ENCODE data around the gene NR5A1. TPM values are rescaled to one million over a fixed set of nuclear protein-coding genes. Genes with fewer than 3 reads are reported as not detected.

Gene NR5A1
- total RNA-seq, 1 donor from 2014 or later = not detected

DNA sequence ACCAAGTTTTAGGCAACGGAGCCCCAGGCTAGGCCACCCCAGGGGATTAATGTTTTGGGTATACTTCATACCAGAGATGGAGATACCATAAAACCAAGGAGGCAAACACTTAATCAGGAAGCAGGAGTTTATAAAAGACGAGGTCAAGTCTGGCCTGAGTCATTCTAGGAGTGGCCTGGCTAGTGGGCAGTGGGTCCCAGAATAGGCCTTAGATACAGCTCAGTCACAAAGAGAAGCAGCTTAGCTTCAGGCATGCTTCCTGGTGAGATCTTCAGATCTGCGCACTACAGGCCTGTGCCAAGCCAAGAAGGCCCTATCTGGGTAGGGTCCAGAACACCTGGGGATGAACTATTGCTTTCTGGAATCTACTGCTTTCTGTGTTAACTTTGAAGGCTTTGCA lies 20.6 kb upstream of the NR5A1 start:
- H3K27me3 Mint-ChIP-seq = peaks cover 5% of the 10 kb centered on the region

GRCh38 chr9:124526174-124526573 lies 19.0 kb upstream of the NR5A1 start:
- intact Hi-C loops (cut with micrococcal nuclease) = no loop called here
- H3K27me3 Mint-ChIP-seq = peaks cover 3% of the 10 kb centered on the region

More for the DNA sequence above, 20.6 kb upstream of the NR5A1 start:
- Mint-ChIP-seq H3K4me1 (no peaks in the 10 kb centered on the region), H3K9me3 (no peaks in the 10 kb centered on the region), H3K27ac (no peak overlapping the region), H3K4me3 (no peak overlapping the region), H3K36me3 (ENCODE audit: low read depth) (no peaks in the 10 kb centered on the region)
- intact Hi-C loops (cut with micrococcal nuclease) = no loop called here
- no peak for DNase-seq

DNA sequence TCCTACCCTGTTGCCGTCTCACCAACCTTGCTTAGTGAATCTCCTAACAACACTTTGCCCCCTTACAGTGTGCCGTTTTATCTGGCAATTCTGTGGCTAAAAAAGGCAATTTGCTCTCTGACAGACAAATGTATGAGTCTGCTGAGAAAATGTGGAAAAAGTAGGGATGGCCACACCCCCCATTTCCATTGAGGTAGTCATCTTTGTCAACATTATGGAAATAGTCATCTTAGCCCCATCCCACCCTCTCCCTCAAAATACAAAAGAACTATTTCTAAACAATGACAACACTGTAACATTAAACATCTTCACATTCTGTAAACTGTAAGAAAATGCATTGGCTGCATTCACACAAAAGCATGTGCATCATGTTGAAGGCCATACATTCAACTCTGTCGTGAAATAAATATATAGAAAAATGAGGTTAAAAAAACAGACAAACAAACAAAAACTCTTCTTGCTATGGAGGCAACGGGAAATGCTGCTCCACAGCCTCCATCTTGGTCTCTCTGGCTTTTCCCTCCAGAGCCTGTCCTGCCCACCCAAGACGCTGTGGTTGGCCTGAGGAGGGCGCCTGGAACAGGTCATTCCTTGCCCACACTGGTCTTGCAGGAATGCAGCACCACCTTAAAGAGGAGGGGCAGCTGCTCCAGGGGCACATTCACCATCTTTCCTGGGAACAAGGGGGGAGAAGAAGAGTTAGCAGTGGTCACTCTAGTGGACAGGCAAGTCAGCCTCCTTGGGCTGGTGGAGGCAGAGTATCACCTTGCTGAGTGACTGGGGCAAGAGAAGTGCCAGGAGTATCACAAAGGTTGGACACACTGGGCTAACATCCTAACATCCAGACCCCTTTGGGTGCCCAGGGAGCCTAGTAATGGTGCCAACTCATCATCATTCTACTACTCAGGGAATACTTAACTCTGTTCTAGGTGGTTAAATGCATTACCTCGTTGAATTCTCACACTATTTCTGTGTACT lies 15.2 kb upstream of the NR5A1 start:
- Mint-ChIP-seq H3K27ac (no peak overlapping the region), H3K27me3 (peaks cover 6% of the 10 kb centered on the region), H3K4me3 (no peak overlapping the region), H3K36me3 (ENCODE audit: low read depth) (no peaks in the 10 kb centered on the region), H3K4me1 (no peaks in the 10 kb centered on the region), H3K9me3 (no peaks in the 10 kb centered on the region)
- DNase-seq = no peak
- intact Hi-C loops (cut with micrococcal nuclease) = no loop called here

More at GRCh38 chr9:124526174-124526573, 19.0 kb upstream of the NR5A1 start:
- no peaks in the 10 kb centered on the region for H3K4me1 Mint-ChIP-seq
- no peak overlapping the region for H3K4me3 Mint-ChIP-seq
- no peaks in the 10 kb centered on the region for H3K36me3 Mint-ChIP-seq (ENCODE audit: low read depth)
- no peak overlapping the region for H3K27ac Mint-ChIP-seq
- no peaks in the 10 kb centered on the region for H3K9me3 Mint-ChIP-seq
- DNase-seq = no peak

DNA sequence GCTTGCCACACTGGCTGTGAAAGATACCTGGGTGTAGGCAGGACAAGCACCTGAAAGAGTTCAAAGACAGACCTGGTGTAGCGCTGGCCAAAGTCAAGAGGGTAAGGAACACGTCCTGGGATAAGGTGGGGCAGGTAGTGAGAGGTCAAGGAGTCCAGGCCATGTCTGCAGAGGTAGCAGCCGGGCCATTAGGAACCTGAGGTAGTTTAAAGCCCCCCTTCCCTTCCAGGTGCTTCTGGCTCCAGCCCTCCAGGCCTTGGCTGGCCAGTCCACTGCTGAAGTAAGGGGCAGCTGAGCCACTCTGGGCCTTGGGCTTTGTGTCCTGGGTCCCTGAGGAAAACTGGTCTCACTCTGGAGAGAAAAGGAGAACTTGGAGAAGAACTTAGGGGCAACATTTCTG lies 13.9 kb upstream of the NR5A1 start:
- no peak for DNase-seq
- Mint-ChIP-seq H3K4me3 (no peak overlapping the region), H3K36me3 (ENCODE audit: low read depth) (no peaks in the 10 kb centered on the region), H3K9me3 (no peaks in the 10 kb centered on the region), H3K4me1 (no peaks in the 10 kb centered on the region), H3K27me3 (peaks cover 8% of the 10 kb centered on the region), H3K27ac (no peak overlapping the region)
- intact Hi-C loops (cut with micrococcal nuclease) = no loop called here

- H3K27ac Mint-ChIP-seq = no peak overlapping the region
- no peak for DNase-seq
- no peaks in the 10 kb centered on the region for H3K4me1 Mint-ChIP-seq
- no peaks in the 10 kb centered on the region for H3K9me3 Mint-ChIP-seq
- H3K4me3 Mint-ChIP-seq = no peak overlapping the region
- H3K27me3 Mint-ChIP-seq = peaks cover 8% of the 10 kb centered on the region
- no peaks in the 10 kb centered on the region for H3K36me3 Mint-ChIP-seq (ENCODE audit: low read depth)
- intact Hi-C loops (cut with micrococcal nuclease) = no loop called here
Observed at GRCh38 chr9:124520206-124520596, 13.0 kb upstream of the NR5A1 start.

DNA sequence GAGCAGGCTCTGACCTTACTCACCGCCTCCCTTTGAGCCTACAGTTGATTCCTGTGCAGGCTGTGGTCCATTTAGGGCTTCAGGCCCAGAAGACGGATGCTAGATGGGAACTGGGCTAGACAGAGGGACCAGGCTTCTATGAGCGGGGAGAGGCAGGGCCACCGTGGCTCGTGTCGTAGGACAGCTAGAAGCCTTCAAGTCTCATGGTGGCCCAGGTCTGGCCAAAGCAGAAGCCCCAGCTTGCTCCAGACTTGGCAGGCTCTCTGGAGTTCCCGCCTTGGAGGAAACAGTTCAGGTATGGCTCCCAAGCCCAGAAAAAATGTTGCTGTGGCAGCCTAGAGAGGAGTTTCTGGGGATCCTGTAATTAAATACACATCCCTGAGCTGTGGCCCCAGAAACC lies 10.9 kb upstream of the NR5A1 start:
- no peak for DNase-seq
- Mint-ChIP-seq H3K36me3 (ENCODE audit: low read depth) (no peaks in the 10 kb centered on the region), H3K9me3 (no peaks in the 10 kb centered on the region), H3K4me1 (peaks cover 2% of the 10 kb centered on the region), H3K27ac (no peak overlapping the region), H3K27me3 (peaks cover 5% of the 10 kb centered on the region), H3K4me3 (no peak overlapping the region)
- intact Hi-C loops (cut with micrococcal nuclease) = no loop called here

DNA sequence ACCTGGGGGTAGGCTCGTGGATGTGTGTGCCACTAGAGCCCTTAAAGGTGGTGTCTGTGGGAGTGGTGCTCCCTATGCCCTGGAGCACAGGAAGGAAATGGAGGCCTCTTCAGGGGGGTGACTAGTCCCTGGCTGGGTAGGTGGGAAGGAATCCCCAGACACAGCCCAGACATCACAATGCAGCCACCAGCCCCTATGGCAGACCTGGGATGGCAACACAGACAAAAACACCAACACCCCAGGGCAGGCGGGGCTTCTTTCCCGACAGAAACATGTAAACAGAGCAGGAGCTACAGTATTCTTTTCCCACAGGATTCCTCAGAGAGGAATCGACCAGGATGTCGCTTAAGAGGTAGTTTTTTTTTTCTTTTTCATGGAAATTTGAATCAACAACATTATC lies 10.4 kb upstream of the NR5A1 start:
- Mint-ChIP-seq H3K36me3 (ENCODE audit: low read depth) (no peaks in the 10 kb centered on the region), H3K9me3 (no peaks in the 10 kb centered on the region), H3K27ac (no peak overlapping the region), H3K4me3 (no peak overlapping the region), H3K27me3 (peaks cover 5% of the 10 kb centered on the region), H3K4me1 (peaks cover 2% of the 10 kb centered on the region)
- DNase-seq = no peak
- intact Hi-C loops (cut with micrococcal nuclease) = no loop called here

GRCh38 chr9:124514874-124515273 lies 7.7 kb upstream of the NR5A1 start:
- intact Hi-C loops (cut with micrococcal nuclease) = no loop called here
- Mint-ChIP-seq H3K9me3 (no peaks in the 10 kb centered on the region), H3K27me3 (peaks cover 3% of the 10 kb centered on the region), H3K36me3 (ENCODE audit: low read depth) (no peaks in the 10 kb centered on the region), H3K4me1 (peaks cover 2% of the 10 kb centered on the region), H3K4me3 (no peak overlapping the region), H3K27ac (no peak overlapping the region)
- no peak for DNase-seq

GRCh38 chr9:124514125-124514524 lies 6.9 kb upstream of the NR5A1 start:
- intact Hi-C loops (cut with micrococcal nuclease) = no loop called here
- Mint-ChIP-seq H3K36me3 (ENCODE audit: low read depth) (no peaks in the 10 kb centered on the region), H3K27me3 (peaks cover 3% of the 10 kb centered on the region), H3K27ac (no peak overlapping the region), H3K4me1 (peaks cover 2% of the 10 kb centered on the region), H3K9me3 (no peaks in the 10 kb centered on the region), H3K4me3 (no peak overlapping the region)
- no peak for DNase-seq

DNA sequence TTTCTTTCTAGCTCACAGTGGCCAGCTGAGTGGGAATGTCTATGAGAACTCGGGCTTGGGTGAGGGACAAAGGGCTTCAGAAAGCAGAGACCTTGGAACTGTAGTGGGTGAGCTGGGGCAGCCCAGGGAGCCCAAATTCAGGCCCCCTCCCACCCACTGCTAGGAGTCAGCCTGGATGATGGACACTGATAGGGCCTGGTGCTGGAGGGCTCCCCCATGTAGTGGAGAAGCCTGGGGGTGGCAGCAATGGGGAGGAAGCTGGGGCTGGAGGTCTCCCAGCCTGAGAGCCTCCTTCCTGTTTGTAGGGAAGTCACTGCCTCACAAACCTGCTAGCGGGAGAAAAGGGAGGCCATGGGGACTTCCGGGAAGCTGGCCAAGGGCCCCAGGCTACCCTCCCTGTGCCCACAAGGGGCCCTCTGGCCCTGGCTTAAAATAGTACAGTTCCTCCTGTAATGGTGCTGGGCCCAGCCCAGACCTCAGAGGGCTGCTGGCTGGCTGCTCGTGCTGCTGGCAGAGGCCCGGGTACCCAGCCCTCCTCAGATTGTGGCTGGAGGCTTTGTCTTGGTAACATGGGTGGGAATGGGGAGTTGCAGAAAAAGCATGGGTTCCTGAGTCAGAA lies 6.3 kb upstream of the NR5A1 start:
- intact Hi-C loops (cut with micrococcal nuclease) = no loop called here
- Mint-ChIP-seq H3K4me3 (no peak overlapping the region), H3K36me3 (ENCODE audit: low read depth) (no peaks in the 10 kb centered on the region), H3K27me3 (peaks cover 3% of the 10 kb centered on the region), H3K27ac (no peak overlapping the region), H3K9me3 (no peaks in the 10 kb centered on the region), H3K4me1 (peaks cover 2% of the 10 kb centered on the region)
- no peak for DNase-seq

GRCh38 chr9:124512806-124513204 lies 5.6 kb upstream of the NR5A1 start:
- peaks cover 3% of the 10 kb centered on the region for H3K27me3 Mint-ChIP-seq
- H3K9me3 Mint-ChIP-seq = no peaks in the 10 kb centered on the region
- no peak for DNase-seq
- H3K36me3 Mint-ChIP-seq (ENCODE audit: low read depth) = no peaks in the 10 kb centered on the region
- intact Hi-C loops (cut with micrococcal nuclease) = no loop called here
- no peak overlapping the region for H3K4me3 Mint-ChIP-seq
- no peak overlapping the region for H3K27ac Mint-ChIP-seq
- peaks cover 2% of the 10 kb centered on the region for H3K4me1 Mint-ChIP-seq

DNA sequence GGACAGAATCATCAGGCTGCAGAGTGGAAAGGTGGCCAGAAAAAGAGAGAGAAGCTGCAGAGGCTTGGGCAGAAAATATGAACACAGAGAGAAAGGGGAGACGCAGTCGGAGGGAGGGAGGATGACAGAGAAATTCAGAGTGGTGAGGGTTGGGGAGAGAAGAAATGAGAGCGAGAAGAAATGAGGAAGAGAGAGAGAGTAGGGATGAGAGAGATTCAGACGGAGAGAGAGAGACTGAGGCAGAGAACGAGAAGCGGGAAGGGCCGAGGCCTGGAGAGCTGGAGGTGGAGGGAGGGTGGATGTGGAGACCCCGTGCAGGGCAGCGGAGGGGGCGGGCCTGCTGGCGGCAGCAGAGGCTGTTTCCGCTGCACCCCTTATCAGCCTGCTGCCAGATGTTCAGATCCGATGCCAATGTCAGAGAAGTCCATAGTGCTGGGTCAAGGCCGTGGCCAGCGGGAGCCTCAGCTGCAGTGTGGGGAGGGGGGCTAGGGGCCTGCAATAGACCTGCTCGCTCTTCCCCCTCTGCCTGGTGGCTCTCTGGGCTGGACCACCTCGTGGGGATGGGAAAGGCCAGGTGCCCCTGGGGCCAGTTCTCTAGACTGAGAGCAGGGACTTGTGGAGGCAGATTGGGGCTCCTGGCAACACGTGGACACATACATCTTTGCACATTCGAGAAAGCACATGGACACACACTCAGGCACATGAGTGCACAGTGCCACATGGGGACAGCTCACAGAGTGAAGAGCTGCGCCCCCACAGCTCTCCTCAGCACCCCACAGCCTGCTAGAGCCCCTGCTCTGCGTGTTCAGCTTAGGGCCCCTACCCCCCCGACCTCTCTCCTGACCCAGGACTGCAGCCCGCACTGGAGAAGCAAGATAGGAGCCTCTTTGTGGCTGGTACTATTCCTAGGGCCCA lies 4.9 kb upstream of the NR5A1 start:
- intact Hi-C loops (cut with micrococcal nuclease) = no loop called here
- DNase-seq = no peak
- peaks cover 2% of the 10 kb centered on the region for H3K4me1 Mint-ChIP-seq
- H3K4me3 Mint-ChIP-seq = no peak overlapping the region
- no peak overlapping the region for H3K27ac Mint-ChIP-seq
- H3K36me3 Mint-ChIP-seq (ENCODE audit: low read depth) = no peaks in the 10 kb centered on the region
- peaks cover 3% of the 10 kb centered on the region for H3K27me3 Mint-ChIP-seq
- H3K9me3 Mint-ChIP-seq = no peaks in the 10 kb centered on the region

GRCh38 chr9:124511426-124511840 lies 4.2 kb upstream of the NR5A1 start:
- intact Hi-C loops (cut with micrococcal nuclease) = no loop called here

More at GRCh38 chr9:124511426-124511840, 4.2 kb upstream of the NR5A1 start:
- Mint-ChIP-seq H3K4me1 (peaks cover 2% of the 10 kb centered on the region), H3K4me3 (no peak overlapping the region), H3K9me3 (no peaks in the 10 kb centered on the region), H3K27me3 (peaks cover 2% of the 10 kb centered on the region), H3K36me3 (ENCODE audit: low read depth) (no peaks in the 10 kb centered on the region), H3K27ac (no peak overlapping the region)
- no peak for DNase-seq
